Fibroblast of skin of right quadriceps (primary cell): ENCODE results near the gene GNB5.
"Not testable (repeated sequence)": the region's sequence is repeated elsewhere in the genome, so short reads cannot be mapped to it uniquely, and the experiment has no call there.

Experiments
- DNase-seq: peaks from one replicate; pipeline ENCODE4 v3.0.0-alpha.2; 2013

GNB5 gene

GRCh38 chr15:52109559-52110451 is 81.4 kb downstream of the GNB5 start:
- DNase-seq: no peak

DNA sequence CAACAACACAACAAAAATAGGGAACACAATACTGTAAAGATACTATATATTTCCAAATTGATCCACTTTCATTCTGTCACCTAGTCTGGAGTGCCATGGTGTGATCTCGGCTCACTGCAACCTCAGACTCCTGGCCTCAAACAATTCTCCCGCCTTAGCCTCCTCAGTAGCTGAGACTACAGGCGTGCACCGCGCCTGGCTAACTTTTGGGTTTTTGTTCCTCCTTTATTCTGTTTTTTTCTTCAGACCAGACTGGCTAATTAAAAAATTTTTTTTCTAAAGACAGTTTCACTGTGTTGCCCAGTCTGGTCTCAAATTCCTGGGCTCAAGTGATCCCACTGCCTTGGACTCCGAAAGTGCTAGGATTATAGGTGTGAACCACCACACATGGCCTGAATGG is 84.0 kb downstream of the GNB5 start:
- no peak for DNase-seq

- no peak for DNase-seq
Observed at GRCh38 chr15:52106641-52107040, 84.6 kb downstream of the GNB5 start.

- no peak for DNase-seq
Observed at GRCh38 chr15:52105846-52106245, 85.3 kb downstream of the GNB5 start.

GRCh38 chr15:52104532-52105004 is 86.6 kb downstream of the GNB5 start:
- DNase-seq: no peak

DNA sequence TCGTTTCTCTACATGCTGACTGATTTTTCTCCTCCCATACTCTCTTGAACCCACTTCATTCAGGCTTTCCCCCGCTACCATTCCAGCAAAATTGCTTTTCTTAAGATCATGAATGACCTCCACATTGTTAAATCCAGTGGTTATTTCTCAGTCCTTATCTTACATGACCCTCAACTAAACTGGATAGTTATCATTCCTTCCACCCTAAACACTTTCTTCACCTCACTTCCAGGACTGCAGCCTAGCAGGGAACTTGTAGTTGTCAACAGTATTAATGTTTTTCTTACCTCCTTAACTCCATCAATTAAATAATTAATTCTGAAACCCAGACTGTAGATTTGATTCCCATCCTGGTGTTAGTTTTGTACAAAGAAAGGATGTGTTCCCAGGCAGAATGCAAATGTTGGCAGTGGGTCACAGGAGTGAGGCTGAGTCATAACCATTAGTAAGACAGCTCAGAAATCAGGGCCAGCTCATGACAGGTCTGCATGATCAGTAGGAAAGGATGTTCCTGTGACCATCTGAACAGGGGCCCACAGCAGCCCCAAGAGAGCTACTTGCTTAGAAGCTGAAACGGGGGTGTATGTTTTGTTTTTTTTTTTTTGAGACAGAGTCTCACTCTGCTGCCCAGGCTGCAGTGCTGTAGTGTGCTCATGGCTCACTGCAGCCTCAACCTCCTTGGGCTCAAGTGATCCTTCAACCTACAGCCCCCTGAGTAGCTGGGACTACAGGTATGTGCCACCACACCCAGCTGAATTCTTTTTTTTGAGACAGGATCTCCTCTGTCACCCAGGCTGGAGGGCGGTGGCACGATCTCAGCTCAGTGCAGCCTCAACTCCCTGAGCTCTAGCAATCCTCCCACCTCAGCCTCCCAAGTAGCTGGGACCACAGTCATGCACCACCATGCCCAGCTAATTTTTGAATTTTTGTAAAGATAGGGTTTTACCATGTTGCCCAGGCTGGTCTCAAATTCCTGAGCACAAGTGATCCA is 87.7 kb downstream of the GNB5 start:
- peak; percentile 93 for DNase-seq

DNA sequence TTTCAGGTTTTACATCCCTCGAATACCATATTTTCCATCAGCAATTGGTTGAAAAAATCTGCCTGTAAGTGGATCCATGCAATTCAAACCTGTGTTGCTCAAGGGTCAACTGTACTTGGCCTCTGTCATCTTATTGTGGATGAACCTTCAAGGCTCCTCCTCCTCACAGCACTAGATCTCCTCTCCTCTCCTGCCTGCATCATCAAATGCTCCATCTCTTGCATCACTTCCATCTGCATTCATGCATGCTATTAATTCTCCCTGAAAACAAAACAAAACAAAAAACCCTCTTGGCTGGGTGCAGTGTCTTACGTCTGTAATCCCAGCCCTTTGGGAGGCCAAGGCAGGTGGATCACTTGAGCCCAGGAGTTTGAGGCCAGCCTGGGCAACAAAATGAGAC is 88.7 kb downstream of the GNB5 start:
- DNase-seq: peak; percentile 77

DNA sequence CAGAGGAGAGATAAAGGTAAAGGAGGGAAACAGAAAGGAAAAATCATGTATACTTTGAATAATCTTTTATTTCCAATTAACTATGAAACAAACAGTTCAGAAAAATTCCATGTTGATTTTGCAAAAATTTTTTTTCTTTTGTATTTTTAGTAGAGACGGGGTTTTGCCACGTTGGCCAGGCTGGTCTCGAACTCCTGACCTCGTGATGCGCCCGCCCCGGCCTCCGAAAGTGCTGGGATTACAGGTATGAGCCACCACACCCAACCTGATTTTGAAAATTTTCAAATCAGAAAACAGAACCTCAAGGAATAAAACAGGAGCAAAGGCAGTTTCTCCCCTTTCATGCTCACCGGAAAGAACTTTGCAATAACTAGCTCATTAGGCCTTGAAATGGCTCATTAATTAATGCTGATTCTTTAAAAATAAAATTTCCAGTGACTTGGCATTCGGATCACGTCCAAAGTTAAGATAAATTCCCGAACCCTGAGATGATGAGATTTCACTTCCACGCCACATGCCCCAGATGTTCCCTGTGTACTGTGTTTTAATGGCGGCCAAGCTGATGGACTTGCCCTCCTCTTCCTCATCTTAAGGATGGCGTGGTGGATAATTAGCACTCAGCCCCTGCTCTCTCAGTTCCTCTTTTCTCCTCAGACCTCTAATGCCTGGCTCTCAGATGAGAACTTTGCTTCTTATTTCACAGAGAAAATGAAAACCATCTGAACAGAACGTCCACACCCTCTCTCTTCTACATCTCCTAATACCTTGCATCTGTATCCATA is 89.5 kb downstream of the GNB5 start:
- no peak for DNase-seq

DNA sequence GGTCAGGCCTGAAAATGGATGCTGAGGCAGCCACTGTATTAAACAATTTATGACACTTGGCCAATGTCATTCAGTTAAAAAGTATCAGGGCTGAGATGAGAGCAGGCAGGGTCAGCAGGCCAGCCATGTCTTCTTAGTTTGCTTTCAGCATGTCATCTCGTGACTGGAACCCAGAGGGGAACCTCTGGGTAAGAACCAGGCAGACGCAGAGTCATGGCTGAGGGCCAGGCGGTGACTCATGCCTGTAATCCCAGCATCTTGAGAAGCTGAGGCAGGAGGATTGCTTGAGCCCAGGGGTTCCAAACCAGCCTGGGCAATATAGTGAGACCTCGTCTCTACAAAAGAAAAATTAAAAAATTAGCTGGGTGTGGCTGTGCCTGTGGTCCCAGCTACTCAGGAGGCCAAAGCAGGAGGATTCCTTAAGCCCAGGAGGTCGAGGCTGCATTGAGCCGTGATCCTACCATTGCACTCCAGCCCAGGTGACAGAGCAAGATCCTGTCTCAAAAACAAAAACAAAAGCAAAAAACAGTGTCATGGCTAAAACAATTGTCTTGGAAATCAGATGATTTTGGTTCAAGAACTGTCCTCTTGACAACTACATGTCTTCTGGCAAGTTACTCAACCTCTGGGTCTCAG is 90.3 kb downstream of the GNB5 start:
- peak; percentile 90 for DNase-seq

DNA sequence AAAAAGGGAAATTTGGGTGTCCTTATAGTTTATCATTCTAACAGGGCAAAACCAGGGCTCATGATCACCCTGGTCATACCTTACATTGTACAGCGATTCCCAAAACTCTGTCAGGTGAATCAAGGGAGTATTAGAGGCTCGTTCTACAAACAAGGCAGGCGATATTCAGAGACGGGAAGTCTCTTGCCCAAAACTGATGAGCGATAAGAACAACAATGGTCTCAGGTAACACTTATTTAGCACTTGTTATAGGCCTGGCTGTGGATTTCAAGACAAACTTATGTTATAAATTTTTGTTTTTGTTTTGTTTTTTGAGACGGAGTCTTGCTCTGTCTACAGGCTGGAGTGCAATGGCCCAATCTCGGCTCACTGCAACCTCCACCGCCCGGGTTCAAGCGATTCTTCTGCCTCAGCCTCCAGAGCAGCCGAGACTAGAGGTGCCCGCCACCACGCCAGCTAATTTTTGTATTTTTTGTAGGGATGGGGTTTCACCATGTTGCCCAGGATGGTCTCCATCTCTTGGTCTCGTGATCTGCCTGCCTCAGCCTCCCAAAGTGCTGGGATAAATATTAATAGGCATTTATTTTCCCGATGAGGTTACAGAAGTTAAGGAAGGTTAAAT is 91.4 kb downstream of the GNB5 start:
- no peak for DNase-seq

DNA sequence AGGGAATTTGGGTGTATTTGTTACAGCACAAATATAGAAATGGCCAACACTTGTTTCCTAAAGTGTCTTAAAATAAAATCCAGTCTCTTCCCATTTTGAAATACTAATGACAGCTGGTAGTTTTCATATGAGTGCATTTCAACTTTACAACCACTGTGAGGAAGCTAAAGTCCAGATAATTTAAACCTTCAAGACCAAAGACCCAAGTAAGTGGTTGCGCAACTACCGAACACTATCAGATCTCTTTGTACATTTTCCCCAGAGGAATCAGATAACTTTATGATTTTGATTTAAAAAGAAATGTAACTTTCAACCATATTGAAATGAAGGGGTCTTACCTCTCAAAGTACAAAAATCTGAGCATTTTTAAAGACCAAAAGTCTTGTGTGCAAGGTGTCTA is 92.9 kb downstream of the GNB5 start:
- no peak for DNase-seq

DNA sequence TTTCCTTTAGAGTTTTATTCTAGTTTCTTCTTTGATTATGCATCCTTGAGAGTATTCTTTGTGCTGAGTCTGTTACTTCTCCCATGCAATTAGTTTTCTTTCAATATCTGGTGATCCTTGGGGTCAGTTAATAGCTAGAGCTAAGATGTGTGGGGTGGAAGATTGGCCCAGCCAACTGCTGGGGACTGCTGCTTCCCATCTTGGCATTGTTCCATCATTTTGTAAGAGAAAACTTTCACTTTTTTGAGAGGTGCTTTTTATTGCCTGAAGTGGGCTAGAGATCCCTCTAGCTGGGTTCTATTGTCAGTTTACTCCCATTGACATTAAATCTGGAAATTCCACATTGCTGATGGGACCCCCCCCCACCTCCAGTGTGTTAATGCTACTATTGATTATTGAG is 94.0 kb downstream of the GNB5 start:
- DNase-seq: no peak

- not testable (repeated sequence) for DNase-seq
Observed at GRCh38 chr15:52096536-52096935, 94.7 kb downstream of the GNB5 start.

DNA sequence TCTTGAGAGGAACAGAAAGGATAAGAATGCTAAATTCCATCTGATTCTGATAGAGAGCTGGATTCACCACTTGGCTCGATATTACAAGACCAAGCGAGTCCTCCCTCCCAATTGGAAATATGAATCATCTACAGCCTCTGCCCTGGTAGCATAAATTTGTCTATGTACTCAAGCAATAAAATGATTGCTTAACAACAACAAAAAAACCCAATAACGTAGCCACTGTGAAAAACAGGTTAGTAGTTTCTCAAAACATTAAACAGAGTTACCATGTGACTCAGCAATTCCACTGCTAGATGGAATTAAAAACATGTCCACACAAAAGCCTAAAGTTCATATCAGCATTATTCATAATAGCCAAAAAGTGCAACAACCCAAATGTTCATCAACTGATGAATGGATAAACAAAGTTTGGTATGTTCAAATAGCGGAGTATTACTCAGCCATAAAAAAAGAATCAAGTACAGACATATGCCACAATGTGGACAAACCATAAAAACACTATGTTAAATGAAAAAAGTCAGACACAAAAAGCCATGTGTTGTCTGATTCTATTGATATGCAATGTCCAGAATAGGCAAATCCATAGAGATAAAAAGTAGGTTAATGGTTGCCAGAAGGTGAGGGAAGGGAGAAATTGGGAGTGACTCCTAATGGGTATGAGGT is 95.5 kb downstream of the GNB5 start:
- peak; percentile 96 for DNase-seq

- DNase-seq: no peak
Observed at GRCh38 chr15:52094811-52095584, 96.2 kb downstream of the GNB5 start.

- peak; percentile 94 for DNase-seq
Observed at GRCh38 chr15:52093539-52094510, 97.4 kb downstream of the GNB5 start.

GRCh38 chr15:52093167-52093538 is 98.0 kb downstream of the GNB5 start:
- DNase-seq: no peak

- no peak for DNase-seq
Observed at GRCh38 chr15:52090193-52090592, 101.0 kb downstream of the GNB5 start.
